Gastroesophageal sphincter (tissue), 4 donors: ENCODE measurements around the gene LAG3. TPM values are rescaled to one million over a fixed set of nuclear protein-coding genes. Genes with fewer than 3 reads are reported as not detected.

Experiments
- ATAC-seq: fragments of 150-250 bp; one replicate; pipeline ENCODE4 v1.9.1; 2016; ENCODE audit warnings: mild to moderate bottlenecking, moderate library complexity
- H3K27ac ChIP-seq, 4 donors: fragments of 200-600 bp; sonication (generic) in 3 of 4; 1 replicate in 3 of 4; 2 replicates in 1 of 4; pipeline ENCODE4 v1.5.1; 2016 to 2019
- H3K27me3 ChIP-seq: fragments of 200-600 bp; sonication (generic); one replicate; pipeline ENCODE4 v1.5.1; 2019
- H3K36me3 ChIP-seq, 2 donors: fragments of 200-600 bp; sonication (generic); one replicate each; pipeline ENCODE4 v1.5.1; 2019; ENCODE audit warnings: control low read depth in 1 of 2
- H3K4me1 ChIP-seq, 3 donors: fragments of 200-600 bp; sonication (generic); 1 replicate in 2 of 3; 2 replicates in 1 of 3; pipeline ENCODE4 v1.5.1; 2016 to 2019; ENCODE audit warnings: control low read depth in 2 of 3
- H3K4me3 ChIP-seq, 2 donors: fragments of 200-600 bp; sonication (generic); one replicate each; pipeline ENCODE4 v1.5.1; 2019; ENCODE audit warnings: mild to moderate bottlenecking in 1 of 2, moderate library complexity in 1 of 2
- H3K9me3 ChIP-seq, 3 donors: fragments of 200-600 bp; sonication (generic); one replicate each; pipeline ENCODE4 v1.5.1; 2017 to 2019; ENCODE audit warnings: control low read depth in 2 of 3
- EP300 ChIP-seq: sonication (generic); formaldehyde crosslinking; IDR thresholded peaks from one replicate; pipeline ENCODE4 v1.6.1; 2017; ENCODE audit warnings: antibody characterized with exemption, mild to moderate bottlenecking
- POLR2A ChIP-seq, 2 donors: fragments of 450-650 bp; IDR thresholded peaks; one replicate each; pipeline ENCODE4 v1.6.1; 2017; ENCODE audit warnings: antibody characterized with exemption in 2 of 2, mild to moderate bottlenecking in 2 of 2, moderate library complexity in 1 of 2
- POLR2AphosphoS5 ChIP-seq: sonication (generic); formaldehyde crosslinking; IDR thresholded peaks from one replicate; pipeline ENCODE4 v1.6.1; 2017; ENCODE audit warnings: antibody characterized with exemption
- WGBS, 2 donors: methylation state at CpG; one replicate each; pipeline ENCODE4 v1.1.5; 2018; ENCODE audit warnings: low coverage in 1 of 2; 5-methylcytosine and 5-hydroxymethylcytosine counted together
- total RNA-seq, 4 donors: library from RNA; depleted of rRNA; stranded (reverse); fragments of >200 nt; gene quantifications; one replicate each; pipeline ENCODE4 v1.1.0, GENCODE V29; 2016
- TF ChIP-seq, protein P1 (sequence below), 4 experiments: fragments of 200-600 bp in 2 of 4; fragments of 450-650 bp in 2 of 4; sonication (generic) in 1 of 4; IDR thresholded peaks; one replicate each; pipeline ENCODE4 v1.5.1; 2017 to 2019; ENCODE audit warnings: antibody characterized with exemption in 4 of 4, mild to moderate bottlenecking in 2 of 4, moderate library complexity in 2 of 4

Gene LAG3
- total RNA-seq, result 1 to 10 TPM in 3 of 4 donors, under 1 TPM in 1; 0.30 to 3.0 (median 1.9) TPM

DNA sequence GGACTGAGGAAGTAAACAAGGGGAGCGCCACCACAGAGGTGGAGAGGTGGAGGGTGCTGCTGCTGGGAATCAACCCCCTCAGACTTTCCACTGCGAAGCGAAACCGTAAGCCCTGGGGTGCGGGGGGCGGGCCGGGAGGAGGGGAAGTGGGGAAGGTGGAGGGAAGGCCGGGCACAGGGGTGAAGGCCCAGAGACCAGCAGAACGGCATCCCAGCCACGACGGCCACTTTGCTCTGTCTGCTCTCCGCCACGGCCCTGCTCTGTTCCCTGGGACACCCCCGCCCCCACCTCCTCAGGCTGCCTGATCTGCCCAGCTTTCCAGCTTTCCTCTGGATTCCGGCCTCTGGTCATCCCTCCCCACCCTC is at the start of gene LAG3:
Gene LAG3, plus strand, starts transcription at position 190 of the 365 bp plus-strand sequence. CDS start 333 bp downstream, outside the sequence.
- no peak for TF ChIP-seq POLR2A (IDR thresholded peaks at IDR 0.05)
- TF ChIP-seq EP300, result no peak
- TF ChIP-seq, protein P1, sequence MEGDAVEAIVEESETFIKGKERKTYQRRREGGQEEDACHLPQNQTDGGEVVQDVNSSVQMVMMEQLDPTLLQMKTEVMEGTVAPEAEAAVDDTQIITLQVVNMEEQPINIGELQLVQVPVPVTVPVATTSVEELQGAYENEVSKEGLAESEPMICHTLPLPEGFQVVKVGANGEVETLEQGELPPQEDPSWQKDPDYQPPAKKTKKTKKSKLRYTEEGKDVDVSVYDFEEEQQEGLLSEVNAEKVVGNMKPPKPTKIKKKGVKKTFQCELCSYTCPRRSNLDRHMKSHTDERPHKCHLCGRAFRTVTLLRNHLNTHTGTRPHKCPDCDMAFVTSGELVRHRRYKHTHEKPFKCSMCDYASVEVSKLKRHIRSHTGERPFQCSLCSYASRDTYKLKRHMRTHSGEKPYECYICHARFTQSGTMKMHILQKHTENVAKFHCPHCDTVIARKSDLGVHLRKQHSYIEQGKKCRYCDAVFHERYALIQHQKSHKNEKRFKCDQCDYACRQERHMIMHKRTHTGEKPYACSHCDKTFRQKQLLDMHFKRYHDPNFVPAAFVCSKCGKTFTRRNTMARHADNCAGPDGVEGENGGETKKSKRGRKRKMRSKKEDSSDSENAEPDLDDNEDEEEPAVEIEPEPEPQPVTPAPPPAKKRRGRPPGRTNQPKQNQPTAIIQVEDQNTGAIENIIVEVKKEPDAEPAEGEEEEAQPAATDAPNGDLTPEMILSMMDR (IDR thresholded peaks at IDR 0.05), result no peak
- no peak for TF ChIP-seq POLR2AphosphoS5
- Histone ChIP-seq H3K9me3 (no peaks in the 10 kb centered on the region), H3K27me3 (no peaks in the 10 kb centered on the region), H3K36me3 (peaks cover 0 to 26% of the 10 kb centered on the region in 2 donors), H3K4me1 (peaks cover 0 to 73% (median 44%) of the 10 kb centered on the region in 3 donors), H3K27ac (peak within 1 kb of the TSS in 3 of 4 donors; percentile 97 to 99 (median 97)), H3K4me3 (peak within 1 kb of the TSS in 1 of 2 donors; percentile 42)
- 34 to 59% methylated on average over 5 to 7 of the region's 15 CpGs for WGBS, 2 donors
- peak; percentile 3 for ATAC-seq

DNA sequence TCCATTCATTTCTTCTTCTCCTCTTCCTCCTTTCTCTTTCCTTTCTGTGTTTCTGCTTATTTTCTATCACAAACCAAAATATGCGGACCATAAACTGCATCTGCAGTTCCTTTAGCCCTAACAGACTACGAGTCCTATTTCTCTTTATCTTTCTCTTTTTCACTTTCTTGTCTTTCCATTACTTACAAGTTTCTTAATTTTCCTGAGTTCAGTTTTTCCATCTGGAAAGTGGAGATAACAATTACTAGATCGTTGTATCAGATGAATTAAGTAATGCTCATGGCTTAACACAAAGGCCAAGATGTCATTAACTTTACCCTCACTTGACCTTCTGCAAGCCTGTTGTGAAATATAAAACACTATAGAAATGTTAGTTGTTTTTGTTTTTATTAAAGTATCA is 49.5 kb upstream of the LAG3 start:
- Histone ChIP-seq H3K36me3 (peaks cover 0 to 21% of the 10 kb centered on the region in 2 donors), H3K4me1 (peaks cover 0 to 16% (median 9%) of the 10 kb centered on the region in 3 donors), H3K9me3 (no peaks in the 10 kb centered on the region), H3K27me3 (no peaks in the 10 kb centered on the region), H3K27ac (no peak overlapping the region), H3K4me3 (no peak overlapping the region)
- 73 to 87% methylated on average over 3 of the region's 3 CpGs for WGBS, 2 donors
- ATAC-seq, result no peak
- TF ChIP-seq POLR2A (IDR thresholded peaks at IDR 0.05) (no peak), EP300 (no peak), POLR2AphosphoS5 (no peak)
- TF ChIP-seq, protein P1 (IDR thresholded peaks at IDR 0.05), result no peak

DNA sequence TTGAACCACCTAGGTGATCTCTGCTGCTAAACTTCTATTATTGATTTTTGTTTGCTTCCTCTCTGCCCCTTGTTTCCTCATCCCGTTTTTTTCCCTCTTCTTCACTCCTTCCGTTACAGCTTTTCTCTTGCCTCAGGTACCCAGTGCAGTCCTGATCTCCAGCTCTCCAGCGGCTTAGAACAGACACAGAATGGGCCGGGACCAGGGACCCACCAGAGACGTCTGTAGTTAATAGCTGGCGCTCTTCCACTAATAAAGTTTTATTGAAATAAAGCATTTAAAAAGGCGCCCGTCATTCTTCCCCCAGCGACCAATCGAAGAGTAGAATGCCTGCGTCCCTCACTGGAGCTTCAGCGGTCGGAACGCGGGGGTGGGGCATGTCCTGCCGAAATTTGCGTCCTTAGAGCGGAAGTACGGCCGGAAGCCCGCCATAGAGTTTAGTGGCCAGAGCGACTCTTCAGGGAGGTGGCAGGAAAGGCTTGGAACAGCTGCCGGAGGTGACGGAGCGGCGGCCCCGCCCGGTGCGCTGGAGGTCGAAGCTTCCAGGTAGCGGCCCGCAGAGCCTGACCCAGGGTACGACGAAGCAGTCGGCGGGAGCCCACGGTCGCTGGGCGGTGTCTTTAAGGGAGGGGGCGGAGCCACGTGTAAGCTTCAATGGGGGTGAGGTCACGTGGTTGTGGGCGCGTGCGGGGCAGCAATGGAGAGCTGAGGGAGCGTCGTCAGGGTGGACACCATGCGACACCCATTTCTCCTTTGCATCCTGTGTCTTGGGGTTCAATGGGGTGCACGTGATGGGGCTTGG is 48.5 kb upstream of the LAG3 start, which contains the start of gene COPS7A:
Gene COPS7A, plus strand, starts transcription at position 440 of the 802 bp plus-strand sequence. CDS start 611 bp downstream, outside the sequence.
- 2 to 5% methylated on average over 8 to 21 of the region's 49 CpGs for WGBS, 2 donors
- ATAC-seq, result peak; percentile 99
- H3K36me3 ChIP-seq, result peaks cover 0 to 31% of the 10 kb centered on the region in 2 donors
- no peaks in the 10 kb centered on the region for H3K27me3 ChIP-seq
- H3K27ac ChIP-seq, result peak within 1 kb of the TSS; percentile 71 to 91 (median 88)
- TF ChIP-seq POLR2A (IDR thresholded peaks at IDR 0.05), result peak; percentile 47 to 50
- peak; percentile 81 for TF ChIP-seq POLR2AphosphoS5
- no peak for TF ChIP-seq EP300
- TF ChIP-seq, protein P1 (IDR thresholded peaks at IDR 0.05), result peak in 1 of 4 experiments; percentile 23
- peak within 1 kb of the TSS; percentile 45 to 60 for H3K4me3 ChIP-seq
- H3K9me3 ChIP-seq, result no peaks in the 10 kb centered on the region
- H3K4me1 ChIP-seq, result peaks cover 0 to 16% (median 9%) of the 10 kb centered on the region in 3 donors

DNA sequence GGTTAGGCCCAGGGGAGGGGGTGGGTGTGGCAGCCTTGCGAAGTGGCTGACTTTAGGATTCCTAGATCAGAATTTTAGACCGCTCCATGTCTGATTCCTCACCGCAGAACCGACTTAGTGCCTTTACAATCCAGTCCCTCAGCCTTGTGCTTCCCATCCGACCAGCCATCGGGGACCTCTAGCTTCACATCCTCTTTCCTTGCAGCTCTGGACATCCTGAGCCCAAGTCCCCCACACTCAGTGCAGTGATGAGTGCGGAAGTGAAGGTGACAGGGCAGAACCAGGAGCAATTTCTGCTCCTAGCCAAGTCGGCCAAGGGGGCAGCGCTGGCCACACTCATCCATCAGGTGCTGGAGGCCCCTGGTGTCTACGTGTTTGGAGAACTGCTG is 47.9 kb upstream of the LAG3 start:
- Histone ChIP-seq H3K9me3 (no peaks in the 10 kb centered on the region), H3K27me3 (no peaks in the 10 kb centered on the region), H3K4me3 (peak overlapping the region; percentile 45 to 60), H3K36me3 (peaks cover 0 to 37% of the 10 kb centered on the region in 2 donors), H3K27ac (peak overlapping the region; percentile 43 to 91 (median 88)), H3K4me1 (peaks cover 0 to 16% (median 9%) of the 10 kb centered on the region in 3 donors)
- no peak for TF ChIP-seq POLR2AphosphoS5
- no peak for TF ChIP-seq POLR2A (IDR thresholded peaks at IDR 0.05)
- TF ChIP-seq EP300, result no peak
- TF ChIP-seq, protein P1 (IDR thresholded peaks at IDR 0.05), result no peak
- 0 to 7% methylated on average over 3 to 5 of the region's 10 CpGs for WGBS, 2 donors
- ATAC-seq, result peak; percentile 2
